Measurements from ENCODE around the gene C11orf86. TPM values are rescaled to one million over a fixed set of nuclear protein-coding genes. Genes with fewer than 3 reads are reported as not detected.
"Not testable (repeated sequence)": the region's sequence is repeated elsewhere in the genome, so short reads cannot be mapped to it uniquely, and the experiment has no call there.

C11orf86 gene, protein sequence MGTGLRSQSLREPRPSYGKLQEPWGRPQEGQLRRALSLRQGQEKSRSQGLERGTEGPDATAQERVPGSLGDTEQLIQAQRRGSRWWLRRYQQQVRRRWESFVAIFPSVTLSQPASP
- not detected for polyA plus RNA-seq (ENCODE audit: insufficient read length in 12 of 12)
- long read RNA-seq, donor 1, partial matches to known transcripts = 0 of 1 reads
- long read RNA-seq, donor 1, other reads (novel, unspliced or antisense) = 0 of 1 reads
- long read RNA-seq, donor 2 = 0 reads
- long read RNA-seq, donor 3 = 0 reads
- long read RNA-seq, donor 4 = 0 reads
- long read RNA-seq, donor 5 = 0 reads
- long read RNA-seq, donor 6 = 0 reads
- long read RNA-seq, donor 7 = 0 reads
- long read RNA-seq, donor 8 = 0 reads
- long read RNA-seq, donor 9 = 0 reads
- long read RNA-seq, donor 10 = 0 reads
- long read RNA-seq, donor 11 = 0 reads

DNA sequence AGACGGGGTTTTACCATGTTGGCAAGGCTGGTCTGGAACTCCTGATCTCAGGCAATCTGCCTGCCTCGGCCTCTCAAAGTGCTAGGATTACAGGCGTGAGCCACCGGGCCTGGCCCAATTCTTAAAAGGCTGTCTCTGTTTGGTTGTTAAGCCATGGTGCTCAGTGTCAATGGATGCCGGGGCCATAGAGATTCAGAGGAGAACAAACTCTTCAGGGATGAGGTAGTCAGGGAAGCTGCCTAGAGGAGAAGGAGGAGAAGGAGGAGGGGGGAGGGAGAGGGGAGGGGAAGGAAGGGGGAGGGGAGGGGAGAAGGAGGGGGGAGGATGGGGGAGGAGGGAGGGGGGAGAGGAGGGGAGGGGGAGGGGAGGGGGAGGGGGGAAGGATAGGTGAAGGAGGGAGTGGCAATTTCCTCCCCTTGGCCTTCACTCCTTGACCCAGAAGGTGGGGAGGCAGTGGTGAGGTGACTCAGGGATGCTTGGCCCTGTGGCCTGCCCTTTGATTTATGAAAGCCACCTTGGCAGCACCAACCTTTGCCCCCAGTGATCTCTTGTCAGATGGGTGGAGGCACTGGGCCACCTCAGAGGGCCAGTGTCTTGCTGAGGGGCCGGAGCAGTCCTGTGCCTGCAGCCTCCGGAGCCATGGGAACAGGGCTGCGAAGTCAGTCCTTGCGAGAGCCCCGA, at the start of gene C11orf86:
TSS of gene C11orf86 (plus strand) at position 581 of the 681 bp plus-strand sequence. CDS start at position 640, 59 bp downstream.
- no peak for DNase-seq

DNA sequence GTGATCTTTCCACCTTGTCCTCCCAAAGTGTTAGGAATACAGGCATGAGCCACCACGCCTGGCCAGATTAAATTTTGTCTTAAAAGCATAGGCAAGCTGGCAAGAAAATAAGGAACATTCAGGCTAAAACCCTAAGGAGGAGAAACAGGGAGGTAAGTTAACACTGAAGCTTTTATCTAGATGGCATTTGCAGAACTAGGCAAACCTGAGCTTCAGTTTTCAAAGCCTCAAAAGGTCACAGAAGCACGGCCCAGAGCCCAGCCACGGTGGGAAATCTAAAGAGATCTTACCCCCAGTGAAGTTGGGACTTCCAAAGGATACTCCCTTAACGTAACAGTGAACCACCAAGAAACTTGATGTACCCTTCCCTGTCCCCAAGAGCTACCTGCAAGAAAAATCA, 45.4 kb upstream of the C11orf86 start:
- no peak for DNase-seq

DNA sequence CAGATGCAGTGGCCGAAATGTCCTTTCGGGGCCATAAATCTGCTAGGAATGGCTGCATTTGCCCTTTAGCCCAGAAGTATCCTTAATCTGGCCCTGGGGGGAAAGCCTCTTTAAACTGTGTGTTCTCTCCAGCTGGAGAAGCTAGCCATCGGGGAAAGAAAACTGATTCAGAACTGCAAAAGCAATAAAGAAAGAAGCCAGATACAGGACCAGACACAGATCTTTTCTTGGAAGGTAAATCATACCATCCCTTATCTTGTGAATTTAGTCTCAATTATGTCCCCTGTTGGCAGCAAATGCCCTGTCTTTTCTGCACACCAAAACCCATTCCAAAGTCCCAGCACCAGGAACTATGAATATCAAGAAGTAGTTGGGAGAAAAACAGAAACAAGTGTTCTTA, 42.6 kb upstream of the C11orf86 start:
- no peak for DNase-seq

DNA sequence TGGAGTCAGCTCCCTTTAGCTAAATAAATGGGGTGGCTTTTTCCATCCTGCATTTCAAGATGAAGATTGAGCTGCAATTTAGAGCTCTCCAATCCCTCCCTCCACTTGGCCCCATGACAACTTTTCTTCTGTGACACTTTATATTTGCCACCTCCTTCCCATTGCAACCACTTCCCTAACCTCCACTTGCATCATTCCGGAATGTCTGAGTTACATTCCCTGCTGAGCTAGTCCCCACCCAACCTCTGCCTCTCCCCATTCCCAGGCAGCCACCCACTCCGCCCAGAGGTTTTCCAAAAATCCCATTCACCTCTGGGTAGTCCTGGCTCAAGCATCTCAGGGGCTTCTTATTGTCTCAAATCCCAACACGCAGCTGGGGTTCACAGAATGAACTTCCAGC, 41.6 kb upstream of the C11orf86 start:
- DNase-seq = no peak

DNA sequence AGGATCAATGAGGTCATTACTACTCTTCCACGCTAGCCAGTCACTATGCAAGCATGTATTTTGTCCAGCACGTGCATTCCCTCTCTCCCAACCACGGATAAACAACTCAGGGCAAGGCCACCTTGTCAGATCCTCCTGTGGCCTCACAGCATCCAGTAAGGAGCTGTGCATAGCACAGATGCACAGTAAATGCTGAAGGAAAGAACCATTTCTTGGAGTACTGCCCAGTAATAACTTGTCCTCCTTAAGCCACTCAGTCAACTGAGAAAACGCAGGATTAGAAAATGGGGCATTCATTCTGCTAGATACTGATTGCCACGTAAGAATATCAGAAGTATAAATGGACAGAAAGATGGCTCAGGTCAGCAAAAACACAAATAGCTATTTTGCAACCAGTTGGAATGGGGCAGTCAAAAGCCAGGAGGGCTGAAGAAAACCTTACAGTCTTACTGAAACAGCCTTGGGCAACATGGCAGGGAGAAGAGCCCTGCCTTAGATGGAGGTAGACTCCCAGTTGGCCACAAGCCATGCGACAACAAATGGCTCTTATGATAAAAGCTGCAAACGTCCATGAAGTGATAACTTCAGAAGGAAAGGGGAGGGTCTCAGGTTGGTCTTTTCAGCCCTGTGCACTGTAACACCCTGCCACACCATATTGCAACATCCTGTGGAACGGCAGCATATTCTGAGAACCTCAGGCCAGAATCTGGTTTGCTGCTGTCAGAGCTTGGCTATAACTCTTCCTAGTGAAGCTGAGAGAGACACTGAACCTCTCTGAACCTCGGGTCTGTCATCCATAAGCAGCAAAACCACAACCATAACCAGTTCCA, 39.9 kb upstream of the C11orf86 start:
- DNase-seq = no peak

DNA sequence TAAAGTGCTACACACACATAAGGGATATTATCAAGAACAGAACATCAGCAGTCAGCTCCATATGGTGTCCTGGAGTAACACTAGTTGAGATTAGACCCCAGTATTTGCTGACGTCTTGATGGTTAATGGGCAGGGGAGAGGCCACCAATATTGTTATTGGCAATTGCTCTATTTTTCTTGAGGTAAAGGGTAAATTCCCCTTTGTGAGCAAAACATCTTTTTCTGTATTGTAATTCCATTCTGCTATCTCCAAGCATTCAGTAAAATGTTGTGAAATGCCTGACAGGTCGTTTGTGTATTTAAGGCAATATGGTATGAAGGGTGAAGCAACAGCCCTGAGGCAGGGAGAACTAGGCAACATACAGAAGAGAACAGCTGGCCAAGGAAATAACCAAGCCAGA, 38.8 kb upstream of the C11orf86 start:
- DNase-seq = no peak

DNA sequence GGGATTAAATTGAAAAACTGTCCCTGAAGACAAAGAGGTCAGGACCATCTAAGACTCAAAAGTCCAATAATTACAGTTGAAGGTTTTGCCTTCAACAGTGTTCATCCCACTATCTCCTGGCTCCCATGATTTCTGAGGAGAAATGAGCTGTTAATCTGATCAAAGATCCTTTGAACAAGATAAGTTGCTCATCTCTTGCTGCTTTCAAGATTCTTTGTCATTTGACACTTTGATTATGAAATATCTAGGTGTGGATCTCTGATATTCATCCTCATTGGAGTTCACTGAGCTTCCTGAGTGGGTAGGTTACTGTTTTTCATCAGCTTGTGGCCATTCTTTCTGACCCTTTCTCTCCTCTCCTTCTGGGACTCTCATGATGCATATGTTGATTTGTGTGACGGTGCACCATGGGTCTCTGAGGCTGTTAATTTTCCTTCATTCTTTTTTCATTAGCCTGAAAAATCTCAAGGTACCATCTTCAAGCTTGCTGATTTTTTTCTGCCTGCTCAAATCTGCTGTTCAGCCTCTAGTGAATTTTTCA, 37.8 kb upstream of the C11orf86 start:
- DNase-seq = no peak

DNA sequence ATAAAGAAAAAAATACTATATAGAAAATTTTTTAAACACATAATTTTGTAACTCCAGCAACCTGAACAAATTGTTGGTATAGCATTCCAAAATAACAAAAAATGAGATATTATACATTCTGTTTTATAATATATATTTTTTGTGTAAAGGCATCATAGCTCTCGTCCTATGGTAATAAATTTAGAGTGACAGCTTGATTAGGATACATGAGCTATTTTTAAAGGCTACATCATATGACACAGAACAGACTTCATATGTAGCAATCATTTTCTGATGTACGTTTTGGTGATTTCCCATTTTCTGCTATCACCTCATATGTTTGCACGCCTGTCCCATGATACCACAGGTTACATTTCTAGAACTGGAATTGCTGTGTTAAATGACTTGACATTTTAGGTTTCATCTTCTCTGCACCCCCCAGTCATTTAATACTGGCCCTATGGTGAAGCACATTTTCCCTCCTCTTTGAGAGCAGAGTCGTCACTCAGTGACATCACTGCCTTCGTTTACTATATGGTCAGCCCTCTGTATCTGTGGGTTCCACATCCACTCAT, 36.4 kb upstream of the C11orf86 start:
- no peak for DNase-seq

DNA sequence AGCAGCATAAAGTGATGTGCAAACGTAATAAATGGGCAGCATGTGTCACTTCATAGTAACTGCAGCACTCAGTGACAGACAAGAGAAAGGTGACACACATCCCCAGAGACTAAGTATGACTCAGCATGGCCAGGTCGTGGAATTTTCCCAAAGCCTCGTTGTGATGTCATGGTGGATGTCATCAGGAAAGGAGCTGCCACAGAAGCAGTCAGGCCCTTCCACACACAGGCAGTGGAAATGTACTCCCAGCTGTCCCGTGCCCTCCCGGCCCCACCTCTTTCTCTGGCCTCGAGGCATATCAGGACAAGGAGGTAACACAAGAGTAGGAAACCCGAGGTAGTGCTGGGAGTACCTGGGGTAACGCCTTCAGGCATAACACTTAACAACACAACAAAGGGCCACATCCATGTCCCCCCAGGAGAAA, 25.0 kb upstream of the C11orf86 start:
- DNase-seq = no peak

DNA sequence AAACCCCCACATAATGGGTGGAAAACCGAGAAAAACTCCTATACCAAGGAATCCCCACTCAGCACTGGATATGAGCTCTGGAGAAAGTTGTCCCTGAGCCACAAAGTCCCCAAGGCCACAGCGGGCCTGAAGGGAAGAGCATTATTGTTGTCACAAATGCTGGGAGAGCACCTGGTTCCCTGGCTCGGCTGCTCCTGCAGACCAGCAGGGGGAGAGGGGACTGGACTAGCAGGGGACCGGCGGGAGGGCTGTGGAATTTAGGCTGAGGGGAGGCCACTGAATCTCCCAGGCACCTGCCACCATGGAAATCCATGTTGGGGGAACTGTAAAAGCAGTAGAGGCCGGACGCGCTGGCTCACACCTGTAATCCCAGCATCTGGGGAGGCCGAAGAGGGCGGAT, 24.0 kb upstream of the C11orf86 start:
- no peak for DNase-seq

DNA sequence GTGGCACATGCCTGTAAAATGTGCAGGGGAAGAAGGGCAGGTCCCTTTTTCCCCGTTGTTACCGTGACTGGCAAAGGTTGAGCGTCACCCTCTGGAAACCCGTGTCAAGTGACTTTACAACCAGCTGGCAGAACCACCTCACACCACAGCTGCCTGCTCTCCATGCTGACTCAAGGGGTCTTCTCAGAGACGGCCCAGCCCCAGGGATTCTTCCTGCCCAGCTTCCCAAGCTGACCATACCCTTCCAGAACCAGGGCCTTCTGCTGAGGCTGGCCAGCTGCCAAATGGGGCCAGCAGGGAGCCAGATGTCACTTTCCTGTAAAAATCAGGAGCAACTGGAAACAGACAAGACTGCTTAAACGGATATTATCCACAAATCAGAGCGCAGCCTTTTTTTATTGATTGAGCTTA, 23.2 kb upstream of the C11orf86 start:
- DNase-seq = peak; percentile 9

DNA sequence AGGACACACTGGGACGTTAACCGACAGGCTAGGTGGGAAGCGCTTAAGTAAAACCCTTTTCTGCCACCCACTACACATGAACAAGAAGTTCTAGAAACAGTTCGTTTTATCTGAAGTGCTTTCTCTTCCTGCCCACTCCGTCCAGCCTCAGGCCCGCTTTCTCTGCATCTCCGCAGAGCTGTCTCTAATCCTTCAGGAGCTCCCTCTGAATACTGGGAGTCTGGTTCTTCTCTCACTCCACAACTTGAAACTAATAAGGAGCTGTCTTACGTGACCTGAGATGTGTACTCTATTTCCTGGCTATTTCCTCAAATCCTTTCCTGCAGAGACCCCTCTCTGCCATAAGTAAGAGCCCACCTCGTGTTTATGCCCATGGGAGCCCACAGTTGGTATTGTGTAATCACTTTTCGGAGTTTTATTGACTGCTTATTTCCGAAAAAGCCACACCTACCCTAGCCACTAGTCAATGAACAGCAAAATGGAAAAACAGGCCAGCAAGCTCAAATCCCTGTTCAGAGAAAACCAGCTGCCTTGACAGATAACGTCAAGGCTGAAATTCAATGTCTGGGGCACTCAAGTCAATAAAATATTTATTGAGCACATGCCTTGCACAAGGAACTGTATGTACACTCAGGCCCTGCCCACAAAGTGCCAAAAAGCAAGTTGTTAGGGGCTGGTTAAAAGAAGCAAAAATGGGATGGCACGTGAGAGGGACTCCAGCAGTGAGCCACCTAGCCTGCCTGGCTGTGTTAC, 21.8 kb upstream of the C11orf86 start:
- DNase-seq = no peak

DNA sequence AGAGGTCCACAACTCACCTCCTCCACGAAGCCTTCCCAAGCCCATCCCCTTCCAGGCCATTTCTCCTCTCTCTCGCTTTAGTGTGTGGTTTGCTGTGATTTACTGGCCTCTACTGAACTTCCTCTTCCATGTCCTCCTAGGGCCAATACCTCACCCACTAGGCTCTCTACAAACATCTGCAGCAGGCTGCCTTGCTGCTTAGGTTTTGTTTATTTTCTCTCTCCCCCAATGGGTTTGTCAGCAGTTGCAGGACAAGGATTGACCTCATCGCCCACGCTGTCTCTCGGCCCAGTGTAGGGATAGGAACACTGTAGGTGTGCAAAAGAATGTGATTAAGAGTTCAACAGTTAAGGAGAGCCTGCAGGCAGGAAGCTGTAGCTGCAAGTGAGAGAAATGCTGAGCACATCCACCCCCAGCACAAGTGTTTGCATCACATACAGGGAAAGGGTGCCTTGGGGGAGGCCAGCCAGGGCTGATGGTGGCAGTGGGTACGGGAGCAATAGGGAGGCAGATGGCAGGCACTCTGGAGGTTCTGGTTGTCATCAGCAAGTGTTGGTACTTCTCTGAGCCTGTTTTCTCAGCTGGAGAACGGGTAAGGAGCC, 18.3 kb upstream of the C11orf86 start:
- DNase-seq = peak; percentile 7

DNA sequence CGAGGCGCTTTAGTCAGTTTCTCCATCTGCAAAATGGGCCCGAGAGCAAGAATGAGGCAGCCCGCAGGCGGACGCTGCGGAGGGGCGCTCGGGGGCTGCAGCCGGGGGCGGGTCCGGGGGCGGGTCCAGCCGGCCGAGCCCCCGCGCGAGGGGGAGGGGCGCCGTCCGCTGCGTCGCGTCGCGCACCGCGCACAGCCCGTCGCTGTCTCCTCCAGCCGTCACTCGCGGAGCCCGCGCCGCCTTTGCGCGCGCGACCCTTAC, 17.2 kb upstream of the C11orf86 start:
- DNase-seq = no peak

DNA sequence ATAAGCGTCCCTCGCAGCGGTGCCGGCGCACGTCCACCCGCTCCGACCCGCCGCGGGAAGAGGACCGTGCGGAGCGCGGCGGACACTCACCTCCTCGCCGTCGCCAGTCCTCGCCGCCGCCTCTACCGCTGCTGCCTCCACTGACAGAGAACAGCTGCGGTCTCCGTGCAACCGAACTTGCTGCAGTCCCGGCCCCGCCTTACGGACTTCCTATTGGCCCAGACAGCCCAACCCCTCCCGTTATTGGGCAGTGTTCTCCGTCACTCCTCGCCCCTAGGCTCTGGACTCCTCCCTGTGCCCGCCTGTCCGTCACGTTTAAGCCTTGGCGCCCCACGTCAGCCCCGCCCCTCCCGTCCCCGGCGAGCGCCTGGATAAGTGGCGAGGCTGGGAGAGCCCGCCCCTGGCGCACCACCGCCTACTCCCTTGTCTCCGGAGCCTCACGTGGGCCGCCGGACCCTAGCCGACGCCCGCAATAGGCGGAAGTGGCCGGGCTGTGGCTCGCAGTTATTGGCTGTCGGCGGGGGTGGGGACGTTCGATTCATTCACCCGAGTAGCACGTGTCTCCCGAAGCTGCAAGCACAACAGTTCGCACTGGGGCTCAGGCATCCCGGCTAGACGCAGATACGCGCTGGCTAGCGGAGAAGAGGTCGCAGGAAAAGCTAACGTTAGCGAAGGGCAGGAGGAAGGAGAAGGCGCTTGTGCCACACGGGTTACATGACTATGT, 16.7 kb upstream of the C11orf86 start, which contains the start of gene PC:
TSS of gene PC (minus strand) at position 152 of the 724 bp plus-strand sequence. CDS start 86,224 bp downstream, outside the sequence.
- peak; percentile 99 for DNase-seq

DNA sequence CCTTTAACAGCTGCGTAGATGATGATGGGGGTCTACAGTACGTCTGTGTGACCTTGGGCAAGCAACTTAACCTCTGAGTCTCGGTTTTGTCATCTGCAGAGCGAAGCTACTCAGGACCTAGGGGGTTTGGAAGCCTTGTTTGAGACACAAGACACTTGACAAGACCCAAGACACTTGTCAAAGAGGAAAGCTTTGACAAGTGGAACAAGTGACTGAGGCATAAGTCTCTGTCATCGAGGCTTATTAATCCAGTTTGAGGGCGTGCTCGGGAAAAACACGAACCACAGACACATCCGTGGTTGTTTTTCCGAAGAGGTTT, 16.2 kb upstream of the C11orf86 start:
- no peak for DNase-seq

DNA sequence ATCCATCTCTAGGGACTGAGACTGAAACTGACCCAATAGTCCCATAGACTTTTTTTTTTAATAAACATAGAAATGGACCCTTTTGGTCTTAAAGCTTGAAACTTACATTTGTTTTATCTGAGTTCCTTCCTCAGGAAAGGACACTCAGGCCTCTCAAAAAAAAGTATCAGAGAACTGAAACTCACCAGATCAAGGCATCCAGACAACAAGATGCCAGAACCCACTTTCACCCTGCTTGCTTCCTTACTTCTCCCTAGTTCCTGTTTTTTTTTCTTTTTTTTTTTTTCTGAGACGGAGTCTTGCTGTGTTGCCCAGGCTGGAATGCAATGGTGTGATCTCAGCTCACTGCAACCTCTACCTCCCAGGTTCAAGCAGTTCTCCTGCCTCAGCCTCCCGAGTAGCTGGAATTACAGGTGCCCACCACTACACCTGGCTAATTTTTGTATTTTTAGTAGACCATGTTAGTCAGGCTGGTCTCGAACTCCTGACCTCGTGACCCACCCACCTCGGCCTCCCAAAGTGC, 13.4 kb upstream of the C11orf86 start:
- DNase-seq = not testable (repeated sequence)

DNA sequence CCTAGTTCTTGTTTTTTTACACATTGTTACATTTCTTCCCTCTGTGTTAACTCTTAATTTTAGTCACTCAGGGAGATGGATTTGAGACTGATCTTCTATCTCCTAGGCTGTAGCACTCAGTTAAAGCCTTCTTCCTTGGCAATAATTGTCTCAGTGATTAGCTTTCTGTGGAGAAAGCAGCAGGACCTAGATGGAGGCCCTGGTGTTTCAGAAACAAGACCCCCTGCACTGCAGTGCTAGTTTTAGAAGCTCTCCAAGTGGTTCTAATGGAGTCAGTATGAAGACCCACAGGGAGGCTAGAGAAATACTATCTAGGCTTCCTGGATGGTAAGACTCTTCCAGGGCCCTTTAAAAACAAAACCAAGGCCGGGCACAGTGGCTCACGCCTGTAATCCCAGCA, 12.9 kb upstream of the C11orf86 start:
- DNase-seq = no peak

DNA sequence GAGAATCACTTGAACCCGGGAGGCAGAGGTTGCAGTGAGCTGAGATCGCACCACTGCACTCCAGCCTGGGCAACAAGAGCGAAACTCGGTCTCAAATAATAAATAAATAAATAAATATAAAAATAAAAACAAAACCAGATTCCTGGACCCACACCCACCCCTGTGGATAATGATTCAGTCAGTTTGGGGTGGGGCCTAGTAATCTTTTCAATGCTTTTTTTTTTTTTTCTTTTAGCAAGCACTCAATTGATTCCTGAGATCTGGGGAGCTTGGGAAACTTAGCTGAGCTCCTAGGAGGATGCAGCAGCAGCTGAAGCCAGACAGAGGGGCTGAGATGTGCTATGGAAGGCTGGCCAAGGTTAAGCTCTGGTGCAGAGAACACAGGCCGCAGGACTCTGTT, 12.3 kb upstream of the C11orf86 start:
- no peak for DNase-seq

DNA sequence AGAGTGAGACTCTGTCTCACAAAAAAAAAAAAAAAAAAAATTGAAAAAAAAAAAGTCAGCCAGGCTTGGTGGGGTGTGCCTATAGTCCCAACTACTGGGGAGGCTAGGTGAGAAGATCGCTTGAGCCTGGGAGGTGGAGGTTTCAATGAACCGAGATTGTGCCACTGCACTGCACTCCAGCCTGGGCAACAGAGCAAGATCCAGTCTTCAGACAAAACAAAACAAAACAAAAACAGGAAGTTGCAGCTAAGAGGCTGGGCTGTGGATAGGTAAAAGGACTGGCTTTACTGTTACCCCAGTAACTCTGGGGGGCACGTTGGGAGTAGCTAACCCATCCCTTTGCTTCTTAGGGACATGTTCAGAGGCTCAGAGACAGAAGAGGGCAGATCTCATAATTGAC, 10.6 kb upstream of the C11orf86 start:
- DNase-seq = no peak

Data from muscle of arm (tissue), 14 donors.